ENCODE measurements around the gene HERPUD2.
"Not testable (repeated sequence)": the region's sequence is repeated elsewhere in the genome, so short reads cannot be mapped to it uniquely, and the experiment has no call there.

DNA sequence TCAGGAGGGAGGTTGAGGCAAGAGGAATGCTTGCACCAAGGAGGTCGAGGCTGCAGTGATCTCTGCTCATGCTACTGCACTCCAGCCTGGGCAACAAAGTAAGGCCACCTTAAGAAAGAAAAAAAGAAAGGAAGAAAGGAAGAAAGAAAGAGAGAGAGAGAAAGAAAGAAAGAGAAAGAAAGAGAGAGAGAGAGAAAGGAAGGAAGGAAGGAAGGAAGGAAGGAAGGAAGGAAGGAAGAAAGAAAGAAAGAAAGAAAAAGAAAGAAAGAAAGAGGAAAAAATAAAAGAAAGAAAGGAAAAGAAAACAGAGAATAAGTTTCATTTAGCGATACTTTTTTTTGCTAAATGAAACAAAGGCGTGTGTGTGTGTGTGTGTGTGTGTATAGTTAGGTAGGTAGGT is 110.4 kb downstream of the HERPUD2 start:
- TF ChIP-seq CTCF (IDR thresholded peaks at IDR 0.05; ENCODE audit: low read depth, low read length); EZH2phosphoT487 (IDR thresholded peaks at IDR 0.05; ENCODE audit: low read depth): not testable (repeated sequence)

Measured in OCI-LY3 (cell line).